CD4-positive, alpha-beta T cell treated with Interleukin-17A for 1 hour (primary cell): ENCODE results near the gene RNF150.
"Not testable (repeated sequence)": the region's sequence is repeated elsewhere in the genome, so short reads cannot be mapped to it uniquely, and the experiment has no call there.

Source experiments
- DNase-seq: peaks from one replicate; pipeline ENCODE4 v3.0.0-alpha.2; 2020

Gene RNF150

DNA sequence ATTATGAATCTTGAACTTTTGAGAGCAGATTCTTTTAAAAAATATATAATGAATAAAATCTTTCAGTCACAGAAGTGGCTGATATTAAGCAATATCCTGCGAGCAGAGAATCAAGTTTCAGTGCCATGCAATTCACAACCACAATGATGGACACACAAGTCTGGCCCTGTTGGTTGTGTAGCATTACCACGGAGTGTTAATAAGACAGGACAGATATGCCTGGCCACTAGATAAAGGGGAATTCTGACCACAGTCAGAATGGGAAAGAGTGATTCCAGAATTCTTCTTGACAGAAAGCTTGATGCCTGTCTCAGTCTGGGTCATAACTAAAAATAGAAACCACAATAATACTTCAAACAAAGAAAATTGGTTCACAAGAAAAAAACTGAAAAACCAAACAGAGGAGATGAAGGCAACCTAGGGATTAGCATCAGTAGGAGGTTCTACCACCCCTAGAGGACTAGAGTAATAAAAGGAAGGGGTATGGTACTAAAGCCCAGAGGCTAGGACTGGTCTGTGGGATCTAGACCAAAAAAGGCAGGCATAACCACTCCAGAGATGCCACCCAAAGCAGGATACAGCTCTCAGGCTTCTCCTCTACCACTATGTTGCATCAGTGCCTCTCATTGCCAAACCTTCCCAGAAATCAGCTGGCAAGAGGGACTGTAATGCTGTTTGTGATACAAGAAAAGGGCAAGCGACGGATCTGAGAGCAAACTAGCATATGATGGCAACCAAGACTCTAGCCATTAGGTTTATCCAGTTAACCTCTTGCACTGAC lies 59.0 kb downstream of the RNF150 start:
- no peak for DNase-seq

GRCh38 chr4:141066690-141067089 lies 66.6 kb downstream of the RNF150 start:
- DNase-seq: no peak

GRCh38 chr4:141065872-141066271 lies 67.4 kb downstream of the RNF150 start:
- no peak for DNase-seq

- DNase-seq: no peak
Observed at GRCh38 chr4:141062651-141063050, 70.6 kb downstream of the RNF150 start.

DNA sequence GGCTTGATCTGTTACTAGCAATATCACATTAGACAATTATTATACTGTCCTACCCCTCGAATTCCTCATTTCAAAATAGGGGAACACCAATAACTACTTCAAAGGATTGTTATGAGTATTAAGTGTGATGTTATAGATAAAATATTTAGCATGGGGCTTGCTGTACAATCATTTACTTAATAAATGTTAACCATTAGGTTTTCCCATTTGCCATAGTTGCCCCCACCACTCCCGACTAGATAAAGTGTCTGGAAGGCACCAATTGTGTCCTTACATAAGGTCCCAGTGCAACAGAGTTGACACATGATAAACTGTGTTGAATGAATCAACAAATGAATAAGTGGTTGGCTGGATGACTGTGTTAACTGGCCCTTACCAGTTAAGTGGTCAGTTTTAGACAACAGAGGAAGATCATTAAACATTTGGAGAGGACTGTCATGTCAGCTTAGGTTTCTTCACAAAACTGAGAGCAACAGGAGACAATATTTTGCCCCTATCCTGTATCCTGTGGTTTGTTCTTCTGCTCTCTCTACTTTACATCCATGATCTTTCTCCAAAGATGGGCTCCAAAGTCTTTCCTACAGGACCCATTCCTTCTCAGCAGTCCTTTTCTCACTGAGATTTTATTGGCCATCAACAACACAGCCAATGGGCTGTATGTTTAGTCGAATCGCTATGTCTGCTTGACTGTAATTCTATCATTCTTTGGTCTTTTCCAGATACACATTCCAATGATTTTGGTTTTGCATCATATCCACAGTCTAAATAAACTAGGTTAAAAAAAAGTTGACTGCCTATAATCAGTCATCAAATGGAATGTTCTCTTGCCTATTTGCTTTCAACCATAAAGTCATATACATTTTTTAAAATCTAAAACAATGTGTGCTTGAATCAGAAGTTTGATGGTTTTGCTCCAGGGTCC lies 74.4 kb downstream of the RNF150 start:
- no peak for DNase-seq

GRCh38 chr4:141057582-141057981 lies 75.7 kb downstream of the RNF150 start:
- no peak for DNase-seq

DNA sequence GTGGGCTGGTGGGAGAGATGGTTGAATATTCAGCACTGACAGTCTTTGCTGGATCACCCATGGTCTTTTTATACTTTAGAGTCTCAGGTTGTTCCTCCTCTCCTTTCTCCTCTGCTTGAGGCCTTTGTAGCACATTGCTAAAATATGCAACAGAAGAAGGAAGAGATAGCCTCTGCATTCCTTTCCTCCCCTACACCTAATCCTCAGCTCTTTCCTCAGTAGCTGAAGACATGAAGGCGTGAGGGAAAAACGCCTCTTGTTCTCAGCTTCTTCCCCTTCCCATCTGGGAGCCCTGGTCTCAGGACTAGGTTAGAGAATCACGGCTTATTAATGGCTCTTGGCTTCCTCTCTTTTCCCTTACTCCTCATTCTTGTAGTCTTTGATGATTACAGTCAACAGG lies 76.8 kb downstream of the RNF150 start:
- DNase-seq: no peak

GRCh38 chr4:141054446-141054845 lies 78.8 kb downstream of the RNF150 start:
- DNase-seq: no peak

DNA sequence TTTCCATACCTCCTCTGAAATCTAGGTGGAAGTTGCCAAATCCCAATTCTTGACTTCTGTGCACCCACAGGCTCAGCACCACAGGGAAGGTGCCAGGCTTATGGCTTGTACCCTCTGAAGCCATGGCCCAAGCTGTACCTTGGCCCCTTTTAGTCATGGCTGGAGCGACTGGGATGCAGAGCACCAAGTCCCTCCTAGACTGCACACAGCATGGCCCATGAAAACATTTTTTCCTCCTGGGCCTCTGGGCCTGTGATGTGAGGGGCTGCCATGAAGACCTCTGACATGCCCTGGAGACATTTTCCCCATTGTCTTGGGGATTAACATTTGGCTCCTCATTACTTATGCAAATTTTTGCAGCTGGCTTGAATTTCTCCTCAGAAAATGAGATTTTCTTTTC lies 82.3 kb downstream of the RNF150 start:
- not testable (repeated sequence) for DNase-seq

DNA sequence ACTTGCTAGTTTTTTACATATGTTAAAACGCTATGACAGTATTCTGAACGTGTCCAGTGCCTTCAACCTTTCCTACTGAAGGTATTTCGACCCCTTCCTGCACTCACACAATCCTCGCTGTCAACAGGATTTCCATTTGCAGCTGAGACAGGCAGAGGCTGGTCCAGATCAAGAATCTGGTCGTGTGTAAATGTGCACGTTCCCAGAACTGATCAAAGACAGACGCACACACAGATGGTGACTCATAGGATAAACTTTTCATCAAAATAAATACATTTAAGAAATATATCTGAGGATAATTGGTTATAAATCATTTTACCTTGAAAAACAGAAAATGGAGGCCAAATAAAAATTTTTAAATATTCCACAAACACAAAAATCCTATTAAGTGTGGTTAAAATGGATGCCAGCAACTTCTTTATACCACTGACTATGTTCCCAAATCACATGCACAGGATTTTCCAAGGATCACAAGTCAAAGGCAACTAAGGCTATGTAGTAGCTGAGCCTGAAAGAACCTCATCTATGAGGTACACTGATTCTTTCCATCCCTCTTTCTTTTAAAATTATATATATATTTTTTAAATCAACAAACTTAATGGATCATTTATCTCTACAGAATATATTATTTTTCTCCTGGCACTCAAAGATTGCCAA lies 85.9 kb downstream of the RNF150 start:
- DNase-seq: no peak

DNA sequence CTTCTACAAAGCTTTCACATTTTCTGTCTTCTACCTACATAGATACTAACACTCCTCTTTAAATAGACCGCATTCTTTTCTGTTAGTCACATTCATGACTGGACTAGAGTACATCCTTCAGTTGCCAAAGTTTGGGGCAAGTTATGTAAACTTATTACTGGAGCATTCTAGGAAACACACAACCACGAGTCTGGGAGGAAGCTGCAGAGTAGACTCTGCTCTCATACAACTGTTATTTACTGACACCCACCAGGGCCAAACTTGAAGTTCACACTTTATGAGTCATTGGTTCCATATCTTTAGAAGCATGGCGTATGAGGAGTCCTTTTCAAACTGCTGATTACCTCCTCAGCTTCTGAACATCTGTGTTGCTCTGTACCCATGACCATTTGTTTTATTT lies 87.0 kb downstream of the RNF150 start:
- no peak for DNase-seq

GRCh38 chr4:141045848-141046247 lies 87.4 kb downstream of the RNF150 start:
- no peak for DNase-seq

- DNase-seq: no peak
Observed at GRCh38 chr4:141041021-141041476, 92.2 kb downstream of the RNF150 start.

GRCh38 chr4:141039156-141039555 lies 94.1 kb downstream of the RNF150 start:
- DNase-seq: no peak

DNA sequence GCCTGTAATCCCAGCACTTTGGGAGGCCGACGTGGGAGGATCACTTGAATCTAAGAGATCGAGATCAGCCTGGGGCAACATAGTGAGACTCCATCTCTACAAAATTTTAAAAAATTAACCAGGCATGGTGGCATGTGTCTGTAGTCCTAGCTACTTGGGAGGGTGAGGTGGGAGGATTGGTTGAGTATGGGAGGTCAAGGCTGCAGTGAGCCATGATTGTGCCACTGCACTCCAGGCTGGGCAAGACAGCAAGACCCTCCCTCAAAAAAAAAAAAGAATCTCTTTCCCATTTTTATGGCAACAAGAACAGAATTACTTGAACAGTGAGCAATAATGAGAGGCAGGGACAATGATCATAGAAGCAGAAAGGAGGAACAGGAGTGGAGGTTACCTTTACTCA lies 94.8 kb downstream of the RNF150 start:
- DNase-seq: no peak

DNA sequence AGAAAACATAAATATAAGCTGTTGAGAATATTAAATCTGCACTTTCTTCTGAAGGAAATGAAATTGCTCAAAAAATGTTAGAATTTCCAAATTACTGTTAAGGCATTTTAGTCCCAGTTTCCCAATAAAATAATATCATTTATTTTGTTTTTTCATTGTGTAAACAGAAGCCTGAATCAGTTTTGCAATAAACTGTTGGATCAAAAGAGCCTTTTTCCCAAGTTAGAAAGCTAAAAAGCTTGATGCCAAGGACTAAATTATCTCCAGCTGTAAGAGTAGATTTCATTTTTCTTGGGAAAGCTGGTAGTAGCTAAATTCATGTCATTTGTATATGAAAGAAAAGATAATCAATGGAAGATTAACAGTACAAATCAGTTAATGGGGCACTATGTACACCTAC lies 95.8 kb downstream of the RNF150 start:
- no peak for DNase-seq

DNA sequence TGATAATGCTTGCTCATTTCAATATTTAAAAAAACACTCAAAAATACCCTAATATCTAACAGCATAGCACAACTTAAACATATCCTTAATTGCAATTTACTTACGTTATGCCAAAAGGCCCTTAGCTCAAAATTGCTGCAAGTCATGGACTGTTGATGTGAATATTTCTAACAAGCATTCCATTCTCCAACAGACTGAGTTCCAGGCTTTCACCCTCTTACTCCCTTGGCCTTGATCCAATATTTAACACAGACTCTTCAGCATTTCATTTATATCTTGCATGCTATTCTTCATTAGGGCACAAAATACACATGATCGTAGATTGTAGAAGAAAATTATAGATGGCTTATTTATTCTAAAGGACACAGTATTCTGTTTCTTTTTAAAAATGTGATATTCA lies 96.5 kb downstream of the RNF150 start:
- DNase-seq: no peak

DNA sequence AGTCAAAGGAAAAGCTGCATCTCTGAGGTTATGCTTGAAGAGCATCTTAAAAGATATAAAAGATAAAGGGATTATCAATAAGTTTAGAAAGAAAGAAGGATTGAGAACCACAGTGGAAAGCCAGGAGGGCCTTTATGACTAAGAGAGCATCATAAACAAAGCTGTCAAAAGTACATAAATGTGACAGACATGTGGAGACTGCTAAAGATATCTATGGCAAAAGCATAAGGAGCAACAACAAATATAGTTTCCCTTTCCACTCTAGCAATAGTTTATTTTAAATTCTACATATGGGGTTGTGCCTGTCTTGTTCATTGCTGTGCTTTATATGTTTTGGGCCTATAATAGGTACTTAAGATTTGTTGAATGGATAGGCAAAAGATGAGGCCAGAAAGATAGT lies 97.3 kb downstream of the RNF150 start:
- no peak for DNase-seq

- no peak for DNase-seq
Observed at GRCh38 chr4:141028024-141028529, 105.2 kb downstream of the RNF150 start.

- DNase-seq: no peak
Observed at GRCh38 chr4:141027421-141027820, 105.8 kb downstream of the RNF150 start.

DNA sequence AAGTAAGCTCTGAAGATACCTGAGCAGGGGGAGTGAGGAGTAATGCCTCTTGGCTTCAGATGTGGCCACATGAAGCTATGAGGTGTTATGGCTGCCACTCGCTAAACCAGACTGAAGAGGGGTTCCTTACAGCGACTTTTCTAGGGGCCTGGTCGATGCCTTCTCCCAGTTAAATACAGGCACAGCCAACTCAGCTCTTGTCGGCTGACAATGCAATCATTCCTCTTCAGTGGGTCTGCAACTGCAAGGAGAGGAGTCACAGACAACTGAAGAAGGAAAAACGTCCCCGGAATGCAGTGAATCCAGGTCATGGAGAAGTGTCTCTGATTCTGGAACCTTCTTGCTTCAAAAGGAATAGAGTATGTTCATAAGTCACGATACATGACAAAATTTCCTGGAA lies 106.4 kb downstream of the RNF150 start:
- DNase-seq: no peak

DNA sequence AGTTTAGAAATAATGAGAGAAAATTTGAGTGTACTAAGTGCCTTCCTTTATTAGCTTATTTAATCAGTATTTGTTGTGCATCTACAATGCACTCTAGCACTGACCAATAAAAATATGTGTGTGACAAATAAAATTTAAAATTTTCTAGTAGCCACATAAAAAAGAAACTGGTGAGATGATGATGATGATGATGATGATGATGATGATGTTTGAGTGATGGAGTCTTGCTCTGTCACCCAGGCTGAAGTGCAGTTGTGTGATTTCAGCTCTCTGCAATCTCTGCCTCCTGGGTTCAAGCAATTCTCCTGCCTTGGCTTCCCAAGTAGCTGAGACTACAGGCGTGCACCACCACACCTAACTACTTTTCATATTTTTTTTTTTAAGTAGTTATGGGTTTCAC lies 110.2 kb downstream of the RNF150 start:
- no peak for DNase-seq

- no peak for DNase-seq
Observed at GRCh38 chr4:141022111-141022695, 111.1 kb downstream of the RNF150 start.
